H1 (cell line): ENCODE measurements around the gene RXRA. TPM values are rescaled to one million over a fixed set of nuclear protein-coding genes. Genes with fewer than 3 reads are reported as not detected.

Source experiments
- SAP30 ChIP-seq: fragments of 300-600 bp; sonication (generic); IDR thresholded peaks from 2 replicates; pipeline ENCODE4 v1.7.1; 2012; ENCODE audit warnings: low read length, moderate library complexity, mild to moderate bottlenecking, inconsistent platforms; ENCODE audit not compliant: insufficient read depth, insufficient replicate concordance
- polyA plus RNA-seq, 7 experiments: library from polyadenylated mRNA; depleted of rRNA in 3 of 7; stranded (reverse) in 5 of 7; unstranded in 2 of 7; fragments of >200 nt in 5 of 7; fragments of 200-250 nt in 2 of 7; gene quantifications; 1 replicate in 5 of 7; 2 replicates in 1 of 7; 4 replicates in 1 of 7; pipeline versions ENCODE4 v1.2.1 to v1.2.3, GENCODE V29; 2011 to 2013; ENCODE audit warnings: missing spikeins in 2 of 7, mixed read lengths in 2 of 7
- total RNA-seq: library from RNA; stranded (reverse); fragmentation: NEBNext Ultra II Directional; extraction: Animal tissue kit (Norgen Biotek cat#: 25700); gene quantifications from 2 replicates; pipeline ENCODE4 v1.2.1, GENCODE V29; 2021

The RXRA gene
- total and polyA plus RNA-seq, 2 of the 8 experiments (the other 6 are each of a cell fraction or from before 2014, with no cell fraction given) = 9.8 to 29.4 TPM

GRCh38 chr9:134321531-134321930, 4.7 kb upstream of the RXRA start (continued):
- no peak for TF ChIP-seq SAP30
- TF ChIP-seq, all 59 proteins: peak for 0
